ENCODE results near the gene ARFGEF2. TPM values are rescaled to one million over a fixed set of nuclear protein-coding genes. Genes with fewer than 3 reads are reported as not detected.

The ARFGEF2 gene
- total RNA-seq, 1 experiment from 2014 or later = 20.9 TPM

GRCh38 chr20:48899881-48900280 is 21.6 kb upstream of the ARFGEF2 start (continued):
- TF ChIP-seq, protein P1, sequence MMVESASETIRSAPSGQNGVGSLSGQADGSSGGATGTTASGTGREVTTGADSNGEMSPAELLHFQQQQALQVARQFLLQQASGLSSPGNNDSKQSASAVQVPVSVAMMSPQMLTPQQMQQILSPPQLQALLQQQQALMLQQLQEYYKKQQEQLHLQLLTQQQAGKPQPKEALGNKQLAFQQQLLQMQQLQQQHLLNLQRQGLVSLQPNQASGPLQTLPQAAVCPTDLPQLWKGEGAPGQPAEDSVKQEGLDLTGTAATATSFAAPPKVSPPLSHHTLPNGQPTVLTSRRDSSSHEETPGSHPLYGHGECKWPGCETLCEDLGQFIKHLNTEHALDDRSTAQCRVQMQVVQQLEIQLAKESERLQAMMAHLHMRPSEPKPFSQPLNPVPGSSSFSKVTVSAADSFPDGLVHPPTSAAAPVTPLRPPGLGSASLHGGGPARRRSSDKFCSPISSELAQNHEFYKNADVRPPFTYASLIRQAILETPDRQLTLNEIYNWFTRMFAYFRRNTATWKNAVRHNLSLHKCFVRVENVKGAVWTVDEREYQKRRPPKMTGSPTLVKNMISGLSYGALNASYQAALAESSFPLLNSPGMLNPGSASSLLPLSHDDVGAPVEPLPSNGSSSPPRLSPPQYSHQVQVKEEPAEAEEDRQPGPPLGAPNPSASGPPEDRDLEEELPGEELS (CRISPR knock-in tag; IDR thresholded peaks at IDR 0.05) = no peak
- TF ChIP-seq RELA (CRISPR knock-in tag; IDR thresholded peaks at IDR 0.05; ENCODE audit: borderline replicate concordance) (no peak), E2F1 (CRISPR knock-in tag; IDR thresholded peaks at IDR 0.05) (no peak), NFE2L1 (CRISPR knock-in tag; IDR thresholded peaks at IDR 0.05) (no peak), PREB (CRISPR knock-in tag; IDR thresholded peaks at IDR 0.05; ENCODE audit: borderline replicate concordance) (no peak), ATF3 (CRISPR knock-in tag; conservative IDR thresholded peaks at IDR 0.05) (no peak), MAX (CRISPR knock-in tag; IDR thresholded peaks at IDR 0.05) (no peak), GTF2I (CRISPR knock-in tag; conservative IDR thresholded peaks at IDR 0.05) (no peak), ATF1 (CRISPR knock-in tag; IDR thresholded peaks at IDR 0.05) (no peak), ZNF121 (CRISPR knock-in tag; IDR thresholded peaks at IDR 0.05) (no peak)

DNA sequence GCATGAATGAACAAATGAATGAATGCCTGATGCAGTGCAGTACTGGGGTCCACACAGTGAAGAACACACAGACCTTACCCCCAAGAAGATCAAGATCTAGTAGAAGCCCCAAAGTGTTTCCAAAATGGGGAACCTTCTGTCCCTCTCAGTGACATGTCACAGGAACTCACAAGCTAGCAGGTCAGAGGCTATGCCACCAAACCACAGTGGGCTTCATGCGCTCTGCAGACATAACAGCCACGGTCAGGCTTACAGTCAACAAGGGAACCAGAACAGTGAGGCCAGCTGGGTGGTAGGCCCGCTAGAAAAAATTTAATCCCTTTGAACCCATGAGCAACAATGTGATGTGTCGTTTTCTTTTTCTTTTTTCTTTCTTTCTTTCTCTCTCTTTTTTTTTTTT is 20.2 kb upstream of the ARFGEF2 start:
- DNase-seq (ENCODE audit: low spot score) = no peak
- no peak for ATAC-seq
- no peaks in the 10 kb centered on the region for H3K36me3 Mint-ChIP-seq
- ChIA-PET CTCF (interaction anchor here (1.3 kb wide), 1 partner anchor 244 kb away, joined by 10 read pairs; no protein-coding TSS in a partner anchor), POLR2A (interaction anchor here (0.6 kb wide), 1 partner anchor 281 kb away, joined by 4 read pairs; no protein-coding TSS in a partner anchor)
- no peak overlapping the region for H3K27ac Mint-ChIP-seq
- H3K9me3 Mint-ChIP-seq = no peaks in the 10 kb centered on the region
- H3K4me3 Mint-ChIP-seq = no peak overlapping the region
- peaks cover 14% of the 10 kb centered on the region for H3K4me1 Mint-ChIP-seq
- TF ChIP-seq TCF7 (CRISPR knock-in tag; IDR thresholded peaks at IDR 0.05; ENCODE audit: low read depth) (no peak), NFE2L1 (CRISPR knock-in tag; IDR thresholded peaks at IDR 0.05) (no peak), CBFB (CRISPR knock-in tag; IDR thresholded peaks at IDR 0.05; ENCODE audit: low read depth) (no peak), ZNF425 (CRISPR knock-in tag; conservative IDR thresholded peaks at IDR 0.05) (no peak), ZMAT4 (CRISPR knock-in tag; IDR thresholded peaks at IDR 0.05) (no peak), GTF2I (CRISPR knock-in tag; conservative IDR thresholded peaks at IDR 0.05) (no peak), KAT7 (CRISPR knock-in tag; IDR thresholded peaks at IDR 0.05; ENCODE audit: borderline replicate concordance) (no peak)
- TF ChIP-seq, protein P2, sequence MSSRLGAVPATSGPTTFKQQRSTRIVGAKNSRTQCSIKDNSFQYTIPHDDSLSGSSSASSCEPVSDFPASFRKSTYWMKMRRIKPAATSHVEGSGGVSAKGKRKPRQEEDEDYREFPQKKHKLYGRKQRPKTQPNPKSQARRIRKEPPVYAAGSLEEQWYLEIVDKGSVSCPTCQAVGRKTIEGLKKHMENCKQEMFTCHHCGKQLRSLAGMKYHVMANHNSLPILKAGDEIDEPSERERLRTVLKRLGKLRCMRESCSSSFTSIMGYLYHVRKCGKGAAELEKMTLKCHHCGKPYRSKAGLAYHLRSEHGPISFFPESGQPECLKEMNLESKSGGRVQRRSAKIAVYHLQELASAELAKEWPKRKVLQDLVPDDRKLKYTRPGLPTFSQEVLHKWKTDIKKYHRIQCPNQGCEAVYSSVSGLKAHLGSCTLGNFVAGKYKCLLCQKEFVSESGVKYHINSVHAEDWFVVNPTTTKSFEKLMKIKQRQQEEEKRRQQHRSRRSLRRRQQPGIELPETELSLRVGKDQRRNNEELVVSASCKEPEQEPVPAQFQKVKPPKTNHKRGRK (CRISPR knock-in tag; IDR thresholded peaks at IDR 0.05; ENCODE audit: borderline replicate concordance) = no peak
- no peaks in the 10 kb centered on the region for H3K27me3 Mint-ChIP-seq (ENCODE audit: low read depth)

Measured in WTC11 (cell line).